Caco-2 (cell line): ENCODE data around the gene GLIS1. TPM values are rescaled to one million over a fixed set of nuclear protein-coding genes. Genes with fewer than 3 reads are reported as not detected.

Experiments
- BruUV-seq: library from RNA; stranded (reverse); fragments of 400-500 nt; replicated peaks from 2 replicates; lab custom pipeline; 2021; lab: Mats Ljungman, UMichigan
- CTCF ChIA-PET: fragments of 300-600 bp; sonication (Branson Sonifier 250); formaldehyde crosslinking; loops from one replicate; lab custom pipeline; 2022; ENCODE audit warnings: antibody characterized with exemption; lab: Charles Lee
- POLR2A ChIA-PET: fragments of 300-600 bp; sonication (Branson Sonifier 250); formaldehyde crosslinking; loops from one replicate; lab custom pipeline; 2022; ENCODE audit warnings: antibody characterized with exemption; lab: Charles Lee
- DNase-seq, 2 experiments: peaks; one replicate each; pipeline versions ENCODE4 v3.0.0 to v3.0.0-alpha.2; 2020 to 2022
- H3K27me3 ChIP-seq: replicated peaks from 2 replicates; pipeline ENCODE4 v1.6.0; 2011; ENCODE audit warnings: low read length; ENCODE audit not compliant: control insufficient read depth, insufficient read depth
- H3K36me3 ChIP-seq: 2 replicates; pipeline ENCODE4 v1.5.1; 2011; ENCODE audit warnings: low read length; ENCODE audit not compliant: control insufficient read depth, insufficient read depth
- H3K4me1 ChIP-seq: fragments of 250-450 bp; sonication (Bioruptor Pico); 2 replicates; pipeline ENCODE4 v1.5.1; 2020; ENCODE audit warnings: mild to moderate bottlenecking
- H3K4me3 ChIP-seq: 2 replicates; pipeline ENCODE4 v1.5.1; 2011; ENCODE audit warnings: low read depth, mild to moderate bottlenecking, control low read depth, low read length
- H3K9me3 ChIP-seq: fragments of 250-450 bp; sonication (Bioruptor Pico); 2 replicates; pipeline ENCODE4 v1.5.1; 2020; ENCODE audit warnings: mild to moderate bottlenecking, moderate library complexity
- H3K27ac Mint-ChIP-seq: one replicate; pipeline ENCODE4 v1.8.0; 2022; ENCODE audit warnings: mixed read lengths; ENCODE audit not compliant: unreplicated experiment
- H3K27me3 Mint-ChIP-seq: one replicate; pipeline ENCODE4 v1.8.0; 2022; ENCODE audit warnings: mixed read lengths; ENCODE audit not compliant: insufficient read depth, unreplicated experiment
- H3K36me3 Mint-ChIP-seq: one replicate; pipeline ENCODE4 v1.8.0; 2022; ENCODE audit warnings: mild to moderate bottlenecking, mixed read lengths; ENCODE audit not compliant: insufficient read depth, unreplicated experiment
- H3K4me1 Mint-ChIP-seq: one replicate; pipeline ENCODE4 v1.8.0; 2022; ENCODE audit warnings: low read depth, mixed read lengths; ENCODE audit not compliant: unreplicated experiment
- H3K4me3 Mint-ChIP-seq: one replicate; pipeline ENCODE4 v1.8.0; 2022; ENCODE audit warnings: mild to moderate bottlenecking, moderate library complexity, mixed read lengths; ENCODE audit not compliant: unreplicated experiment
- H3K9me3 Mint-ChIP-seq: one replicate; pipeline ENCODE4 v1.8.0; 2022; ENCODE audit warnings: mixed read lengths; ENCODE audit not compliant: unreplicated experiment
- intact Hi-C: fragments of 100-400 bp; cut with micrococcal nuclease; formaldehyde crosslinking; loops from one replicate; pipeline ENCODE4 v1.10.0; 2022; ENCODE audit not compliant: unreplicated experiment
- total RNA-seq: library from RNA; stranded (reverse); gene quantifications from 2 replicates; pipeline ENCODE4 v1.2.3, GENCODE V29; 2022
- TF ChIP-seq, protein P1 (sequence below), 2 experiments: fragments of 200-600 bp in 1 of 2; IDR thresholded peaks; 1 replicate in 1 of 2; 2 replicates in 1 of 2; pipeline versions ENCODE4 v1.5.1 to v1.8.0; 2011 to 2022; ENCODE audit warnings: antibody characterized with exemption in 1 of 2, control low read depth in 1 of 2, inconsistent platforms in 1 of 2, low read depth in 1 of 2, low read length in 1 of 2, mild to moderate bottlenecking in 1 of 2, moderate library complexity in 1 of 2; ENCODE audit not compliant: insufficient read depth in 1 of 2, severe bottlenecking in 1 of 2, unreplicated experiment in 1 of 2

GLIS1 gene
- total RNA-seq, 1 experiment from 2014 or later = not detected

DNA sequence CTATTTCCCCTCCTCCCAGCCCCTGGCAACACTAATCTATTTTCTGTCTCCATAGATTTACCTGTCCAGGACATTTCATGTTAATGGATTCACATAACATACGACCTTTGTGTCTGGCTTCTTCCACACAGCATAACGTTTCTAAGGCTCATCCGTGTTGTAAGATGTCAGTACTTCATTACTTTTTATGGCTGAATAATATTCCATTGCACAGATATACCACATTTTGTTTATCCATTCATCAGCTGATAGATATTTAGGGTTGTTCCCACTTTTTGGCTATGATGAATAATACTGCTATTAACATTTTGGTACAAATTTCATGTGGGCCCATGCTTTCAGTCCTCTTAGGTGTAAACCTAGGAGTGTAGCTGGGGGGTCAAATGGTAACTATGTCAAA is 38.2 kb downstream of the GLIS1 start:
- Histone ChIP-seq H3K4me1 (no peaks in the 10 kb centered on the region), H3K4me3 (no peak overlapping the region), H3K9me3 (no peaks in the 10 kb centered on the region), H3K36me3 (no peaks in the 10 kb centered on the region), H3K27me3 (no peaks in the 10 kb centered on the region)
- intact Hi-C loops = no loop called here
- no peak for DNase-seq
- no TSS peak for BruUV-seq
- Mint-ChIP-seq H3K27me3 (peaks cover 5% of the 10 kb centered on the region), H3K27ac (no peak overlapping the region), H3K9me3 (no peaks in the 10 kb centered on the region), H3K4me1 (no peaks in the 10 kb centered on the region), H3K36me3 (no peaks in the 10 kb centered on the region), H3K4me3 (no peak overlapping the region)
- CTCF ChIA-PET = no interaction called here
- TF ChIP-seq, protein P1, sequence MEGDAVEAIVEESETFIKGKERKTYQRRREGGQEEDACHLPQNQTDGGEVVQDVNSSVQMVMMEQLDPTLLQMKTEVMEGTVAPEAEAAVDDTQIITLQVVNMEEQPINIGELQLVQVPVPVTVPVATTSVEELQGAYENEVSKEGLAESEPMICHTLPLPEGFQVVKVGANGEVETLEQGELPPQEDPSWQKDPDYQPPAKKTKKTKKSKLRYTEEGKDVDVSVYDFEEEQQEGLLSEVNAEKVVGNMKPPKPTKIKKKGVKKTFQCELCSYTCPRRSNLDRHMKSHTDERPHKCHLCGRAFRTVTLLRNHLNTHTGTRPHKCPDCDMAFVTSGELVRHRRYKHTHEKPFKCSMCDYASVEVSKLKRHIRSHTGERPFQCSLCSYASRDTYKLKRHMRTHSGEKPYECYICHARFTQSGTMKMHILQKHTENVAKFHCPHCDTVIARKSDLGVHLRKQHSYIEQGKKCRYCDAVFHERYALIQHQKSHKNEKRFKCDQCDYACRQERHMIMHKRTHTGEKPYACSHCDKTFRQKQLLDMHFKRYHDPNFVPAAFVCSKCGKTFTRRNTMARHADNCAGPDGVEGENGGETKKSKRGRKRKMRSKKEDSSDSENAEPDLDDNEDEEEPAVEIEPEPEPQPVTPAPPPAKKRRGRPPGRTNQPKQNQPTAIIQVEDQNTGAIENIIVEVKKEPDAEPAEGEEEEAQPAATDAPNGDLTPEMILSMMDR (IDR thresholded peaks at IDR 0.05; ENCODE audit: insufficient read depth in 1 of 2, low read depth in 1 of 2, low read length in 1 of 2, severe bottlenecking in 1 of 2, unreplicated experiment in 1 of 2) = no peak
- POLR2A ChIA-PET = no interaction called here

DNA sequence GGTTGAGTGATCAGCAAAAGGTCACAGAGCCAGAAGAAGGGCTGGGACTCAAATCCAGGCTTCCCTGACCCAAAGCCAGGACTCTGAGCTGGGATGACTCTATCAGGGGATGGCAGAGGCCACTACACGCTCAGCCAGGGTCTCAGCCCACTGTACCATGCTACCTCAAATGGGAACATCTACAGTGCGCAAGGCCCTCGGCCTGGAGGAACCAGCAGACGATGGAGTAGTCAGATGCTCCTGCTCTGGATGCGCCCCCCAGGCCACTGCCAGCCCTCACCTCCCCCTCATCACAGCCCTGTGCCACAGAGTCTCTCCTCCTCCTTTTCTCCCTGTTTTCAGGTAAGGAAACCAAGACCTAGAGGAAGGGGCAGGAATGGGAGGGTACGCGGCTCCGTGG is 39.0 kb downstream of the GLIS1 start:
- BruUV-seq = no TSS peak
- H3K9me3 Mint-ChIP-seq = no peaks in the 10 kb centered on the region
- H3K9me3 ChIP-seq = no peaks in the 10 kb centered on the region
- ChIA-PET POLR2A (no interaction called here), CTCF (no interaction called here)
- H3K4me3 ChIP-seq = no peak overlapping the region
- no peaks in the 10 kb centered on the region for H3K4me1 ChIP-seq
- no peak for DNase-seq
- no peaks in the 10 kb centered on the region for H3K27me3 ChIP-seq
- TF ChIP-seq, protein P1 (IDR thresholded peaks at IDR 0.05; ENCODE audit: insufficient read depth in 1 of 2, low read depth in 1 of 2, low read length in 1 of 2, severe bottlenecking in 1 of 2, unreplicated experiment in 1 of 2) = no peak
- no peaks in the 10 kb centered on the region for H3K36me3 Mint-ChIP-seq
- intact Hi-C loops = no loop called here
- H3K27ac Mint-ChIP-seq = no peak overlapping the region
- H3K27me3 Mint-ChIP-seq = peaks cover 5% of the 10 kb centered on the region
- no peaks in the 10 kb centered on the region for H3K36me3 ChIP-seq
- H3K4me3 Mint-ChIP-seq = no peak overlapping the region
- H3K4me1 Mint-ChIP-seq = no peaks in the 10 kb centered on the region

DNA sequence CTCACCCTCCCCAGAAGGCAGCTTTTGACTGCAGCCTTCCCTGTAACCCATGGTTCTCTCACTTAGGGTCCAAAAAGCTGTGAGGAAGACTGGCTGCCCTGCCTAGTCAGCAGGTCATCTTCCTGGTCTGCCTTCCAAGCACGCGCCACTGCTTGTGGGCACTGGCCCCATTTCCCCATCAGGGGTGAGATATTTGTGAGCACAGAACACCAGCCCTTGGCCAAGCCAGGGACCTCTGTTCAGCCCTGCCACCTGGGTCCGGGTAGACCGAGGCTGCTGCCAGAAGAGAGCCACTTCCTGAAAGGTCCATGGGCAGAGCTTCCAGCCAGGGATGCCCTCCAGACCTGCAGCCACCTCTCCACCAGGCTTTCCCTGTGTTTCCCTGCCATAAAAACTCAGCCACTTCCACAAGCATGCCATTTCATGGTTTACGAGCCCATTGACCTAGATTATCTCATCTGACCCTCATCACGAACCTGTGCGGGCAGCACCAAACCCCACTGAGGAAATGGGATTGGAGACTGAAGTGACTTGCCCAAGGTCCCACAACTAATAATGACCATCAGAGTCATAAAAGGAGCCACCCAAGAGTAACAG is 40.5 kb downstream of the GLIS1 start:
- no peak for DNase-seq
- Mint-ChIP-seq H3K27me3 (peaks cover 5% of the 10 kb centered on the region), H3K9me3 (no peaks in the 10 kb centered on the region), H3K27ac (no peak overlapping the region), H3K4me3 (no peak overlapping the region), H3K36me3 (no peaks in the 10 kb centered on the region), H3K4me1 (no peaks in the 10 kb centered on the region)
- BruUV-seq = no TSS peak
- no peak overlapping the region for H3K4me3 ChIP-seq
- no peaks in the 10 kb centered on the region for H3K36me3 ChIP-seq
- ChIA-PET POLR2A (no interaction called here), CTCF (no interaction called here)
- H3K9me3 ChIP-seq = no peaks in the 10 kb centered on the region
- no peaks in the 10 kb centered on the region for H3K4me1 ChIP-seq
- intact Hi-C loops = no loop called here
- TF ChIP-seq, protein P1 (IDR thresholded peaks at IDR 0.05; ENCODE audit: insufficient read depth in 1 of 2, low read depth in 1 of 2, low read length in 1 of 2, severe bottlenecking in 1 of 2, unreplicated experiment in 1 of 2) = no peak
- H3K27me3 ChIP-seq = no peaks in the 10 kb centered on the region
